Camera-type eye (tissue), 1 donor: Measurements from ENCODE around the gene TAB3. TPM values are rescaled to one million over a fixed set of nuclear protein-coding genes. Genes with fewer than 3 reads are reported as not detected.

Experiments
- total RNA-seq: library from RNA; depleted of rRNA; stranded (reverse); fragments of >200 nt; gene quantifications from one replicate; pipeline ENCODE4 v1.2.3, GENCODE V29; 2014

TAB3 gene
- 35.6 TPM for total RNA-seq

GRCh38 chrX:30889147-30890140 is at the start of gene TAB3:
TSS of gene TAB3 (minus strand) at chrX:30889254. CDS start at chrX:30859588, 29,666 bp downstream.

Other genes starting within 250 kb of the TAB3 start
- gene GK, start 235.8 kb downstream of the TAB3 start, total RNA-seq = 12.8 TPM
- not detected for gene FTHL17, start 182.8 kb upstream of the TAB3 start, total RNA-seq